Measurements from ENCODE around the gene ERAL1.
A peak's percentile ranks its signal among the peaks of the same experiment; 100 is the strongest.
"Not testable (repeated sequence)": the region's sequence is repeated elsewhere in the genome, so short reads cannot be mapped to it uniquely, and the experiment has no call there.

Gene ERAL1

GRCh38 chr17:28901866-28902818 lies 47.3 kb downstream of the ERAL1 start:
- peak; percentile 88 for DNase-seq

GRCh38 chr17:28902819-28903545 lies 48.2 kb downstream of the ERAL1 start, which contains the start of gene DHRS13:
DHRS13 (minus strand) TSS chr17:28903079; CDS start chr17:28902944, 135 bp downstream.
- DNase-seq: peak; percentile 99

DNA sequence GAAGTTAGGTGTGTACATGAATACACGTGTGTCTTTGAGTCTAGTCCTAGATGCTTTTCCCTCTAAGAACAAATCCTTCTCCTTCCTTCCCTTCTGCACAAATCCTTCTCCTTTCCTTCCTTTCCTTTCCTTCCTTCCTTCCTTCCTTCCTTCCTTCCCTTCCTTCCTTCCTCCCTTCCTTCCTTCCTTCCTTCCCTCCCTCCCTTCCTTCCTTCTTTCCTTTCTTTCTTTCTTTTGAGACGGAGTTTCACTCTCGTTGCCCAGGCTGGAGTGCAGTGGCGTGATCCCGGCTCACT lies 48.7 kb downstream of the ERAL1 start:
- DNase-seq: not testable (repeated sequence)

DNA sequence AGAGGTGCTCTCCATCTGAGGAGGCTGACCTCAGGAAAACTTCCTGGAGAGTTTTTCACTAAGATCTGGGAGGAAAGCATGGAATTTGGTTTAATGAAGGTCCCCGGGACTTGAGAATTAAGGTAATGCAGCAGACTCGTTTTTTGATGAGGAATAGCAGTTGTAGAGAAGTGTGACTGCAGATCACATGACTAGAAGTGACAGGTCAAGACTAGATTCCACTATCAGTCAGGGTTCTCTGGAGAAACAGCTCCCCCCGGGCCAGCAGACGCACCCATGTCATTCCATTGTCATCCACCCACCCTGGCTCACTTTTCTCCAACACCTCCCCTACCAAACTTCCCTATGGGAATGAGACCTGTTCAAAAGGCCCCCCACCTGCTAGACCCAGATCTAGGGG lies 50.0 kb downstream of the ERAL1 start:
- peak; percentile 42 for DNase-seq

- no peak for DNase-seq
Measured at GRCh38 chr17:28906276-28906675, 51.5 kb downstream of the ERAL1 start.

DNA sequence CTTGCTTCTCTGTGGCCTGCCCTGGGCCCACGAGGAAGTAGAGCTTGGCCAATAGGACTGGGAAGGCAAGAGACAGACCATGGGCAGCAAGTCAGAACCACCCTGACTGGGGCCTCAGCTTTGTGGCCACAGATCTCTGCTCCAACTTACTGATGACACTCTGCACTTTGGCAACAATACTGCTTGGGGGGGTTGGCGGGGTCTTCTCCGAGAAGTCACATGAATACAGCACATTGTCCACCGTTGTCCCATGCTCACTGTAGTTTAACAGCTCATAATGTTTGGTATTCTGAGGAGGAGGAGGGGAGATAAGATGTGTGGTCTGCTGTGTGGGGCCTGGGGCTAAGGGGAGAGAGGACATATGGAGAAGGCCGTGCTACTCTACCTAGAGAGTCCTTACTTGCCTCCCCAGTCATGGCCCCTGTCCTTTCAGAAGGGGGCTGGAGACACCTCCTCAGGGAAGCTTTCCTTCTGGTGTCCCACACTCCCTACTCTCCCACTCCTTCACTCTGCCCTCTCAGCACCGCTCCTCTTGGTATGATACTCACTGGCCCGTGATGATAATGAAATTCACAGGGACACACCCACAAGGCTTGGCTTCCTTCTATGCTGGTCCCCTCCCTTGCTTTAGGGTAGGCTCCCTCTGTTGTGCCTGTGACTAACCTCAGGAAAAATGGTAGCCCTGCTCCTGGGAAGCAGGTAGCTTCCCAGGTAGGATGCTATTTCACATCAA lies 52.1 kb downstream of the ERAL1 start:
- peak; percentile 94 for DNase-seq

- DNase-seq: peak; percentile 83
Measured at GRCh38 chr17:28907709-28908475, 53.1 kb downstream of the ERAL1 start.

DNA sequence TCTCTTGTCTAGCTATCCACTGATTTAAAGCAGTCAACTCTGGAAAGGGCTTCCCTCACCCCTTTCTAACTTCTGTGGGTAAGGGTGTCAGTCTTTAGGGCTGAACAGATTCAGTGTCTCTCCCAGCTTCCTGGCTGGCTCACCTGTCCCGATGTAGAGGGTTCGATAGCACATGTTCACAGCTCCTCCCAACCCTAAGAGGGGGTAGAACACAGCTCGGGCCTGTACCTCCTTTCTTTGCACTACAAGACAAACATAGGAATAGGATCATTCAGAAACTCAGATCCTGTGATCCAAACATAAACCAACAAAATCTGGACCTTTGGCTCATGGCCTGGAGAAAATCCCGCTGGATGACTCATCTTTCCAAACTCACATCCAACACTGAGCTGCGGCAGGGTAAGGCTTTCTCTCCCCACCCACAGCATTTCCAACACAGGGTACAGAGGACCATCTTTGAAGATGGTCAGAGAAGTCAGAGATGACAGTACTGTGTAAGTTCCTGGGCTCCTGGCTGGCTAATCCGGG lies 53.9 kb downstream of the ERAL1 start:
- DNase-seq: no peak

DNA sequence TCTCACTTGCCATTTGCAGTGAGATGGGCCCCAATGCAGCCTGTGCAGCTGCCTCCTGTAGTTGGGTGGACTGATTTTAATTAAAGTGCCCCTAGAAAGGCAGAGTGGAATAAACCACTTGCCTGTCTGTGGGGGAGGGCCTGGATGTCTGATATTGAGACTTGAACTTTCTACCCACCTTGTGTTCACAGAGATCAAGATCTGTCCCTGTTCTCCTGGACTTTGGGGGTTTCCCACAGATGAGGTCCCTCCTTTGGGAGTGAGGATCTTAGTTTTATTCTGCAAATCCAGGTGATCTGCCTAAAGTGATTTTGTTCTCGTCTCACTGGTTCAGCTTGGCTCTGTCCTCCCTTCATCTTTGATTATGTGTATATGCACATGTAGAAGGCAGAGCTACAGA lies 55.7 kb downstream of the ERAL1 start:
- no peak for DNase-seq

Data from OCI-M1 (cell line).